ENCODE data around the gene CREB5. TPM values are rescaled to one million over a fixed set of nuclear protein-coding genes. Genes with fewer than 3 reads are reported as not detected.
A peak's percentile ranks its signal among the peaks of the same experiment; 100 is the strongest.

The CREB5 gene
- total and polyA plus RNA-seq, 2 experiments from 2014 or later: 2.4 to 4.4 TPM

DNA sequence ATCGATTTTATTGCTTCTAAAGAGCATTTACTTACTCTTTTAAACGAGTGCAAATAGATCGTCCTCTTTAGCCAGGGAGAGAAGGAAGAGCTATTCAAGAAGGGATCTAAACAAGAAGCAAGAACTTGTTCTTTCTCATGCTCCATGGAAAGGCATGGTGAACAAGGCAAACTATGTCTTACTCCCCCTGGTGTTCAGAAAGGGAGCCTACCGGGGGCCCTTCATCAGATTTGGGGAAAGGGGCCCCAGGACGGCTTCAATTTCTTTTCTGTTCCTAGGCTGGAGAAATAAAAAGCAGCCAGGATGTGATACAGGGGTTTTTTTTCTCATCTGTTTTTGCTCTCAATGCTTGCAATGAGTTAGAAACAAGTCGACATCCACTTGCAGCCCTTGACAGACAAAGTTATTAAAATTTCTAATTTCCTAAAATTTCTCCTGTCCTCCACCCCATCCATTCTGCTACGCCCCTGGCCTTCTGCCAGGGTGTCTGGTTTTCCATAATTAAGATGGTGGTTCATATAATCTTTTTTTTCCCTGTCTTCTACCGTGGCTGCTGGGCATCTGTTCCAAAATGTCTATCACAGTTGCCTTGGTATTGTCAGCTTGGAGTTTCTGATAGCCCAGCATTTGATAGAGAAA is 214.4 kb downstream of the CREB5 start:
- Mint-ChIP-seq H3K36me3 (ENCODE audit: low read depth) (no peaks in the 10 kb centered on the region), H3K4me1 (peaks cover 14% of the 10 kb centered on the region), H3K4me3 (no peak overlapping the region), H3K27ac (0 out of 2 replicates have a peak overlapping the region, but pooled peaks have one; percentile 30), H3K27me3 (ENCODE audit: insufficient read depth, low read depth, poor library complexity) (no peaks in the 10 kb centered on the region), H3K9me3 (no peaks in the 10 kb centered on the region)
- no peaks in the 10 kb centered on the region for H3K79me2 ChIP-seq (replicated peaks; ENCODE audit: insufficient read depth)
- H3K9me2 ChIP-seq (ENCODE audit: insufficient read depth): peaks cover 3% of the 10 kb centered on the region; the same call in 1 of the 2 replicates
- no peak for TF ChIP-seq EZH2phosphoT487 (IDR thresholded peaks at IDR 0.05; ENCODE audit: unreplicated experiment)
- TF ChIP-seq ZNF331 (CRISPR knock-in tag; IDR thresholded peaks at IDR 0.05; ENCODE audit: low read depth): no peak
- no peak for TF ChIP-seq NANOG (IDR thresholded peaks at IDR 0.05; ENCODE audit: borderline replicate concordance)
- TF ChIP-seq, protein P1, sequence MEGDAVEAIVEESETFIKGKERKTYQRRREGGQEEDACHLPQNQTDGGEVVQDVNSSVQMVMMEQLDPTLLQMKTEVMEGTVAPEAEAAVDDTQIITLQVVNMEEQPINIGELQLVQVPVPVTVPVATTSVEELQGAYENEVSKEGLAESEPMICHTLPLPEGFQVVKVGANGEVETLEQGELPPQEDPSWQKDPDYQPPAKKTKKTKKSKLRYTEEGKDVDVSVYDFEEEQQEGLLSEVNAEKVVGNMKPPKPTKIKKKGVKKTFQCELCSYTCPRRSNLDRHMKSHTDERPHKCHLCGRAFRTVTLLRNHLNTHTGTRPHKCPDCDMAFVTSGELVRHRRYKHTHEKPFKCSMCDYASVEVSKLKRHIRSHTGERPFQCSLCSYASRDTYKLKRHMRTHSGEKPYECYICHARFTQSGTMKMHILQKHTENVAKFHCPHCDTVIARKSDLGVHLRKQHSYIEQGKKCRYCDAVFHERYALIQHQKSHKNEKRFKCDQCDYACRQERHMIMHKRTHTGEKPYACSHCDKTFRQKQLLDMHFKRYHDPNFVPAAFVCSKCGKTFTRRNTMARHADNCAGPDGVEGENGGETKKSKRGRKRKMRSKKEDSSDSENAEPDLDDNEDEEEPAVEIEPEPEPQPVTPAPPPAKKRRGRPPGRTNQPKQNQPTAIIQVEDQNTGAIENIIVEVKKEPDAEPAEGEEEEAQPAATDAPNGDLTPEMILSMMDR (conservative IDR thresholded peaks at IDR 0.05; ENCODE audit: low read depth in 2 of 2): peak; percentile 81 to 95
- H3F3A ChIP-seq (replicated peaks; ENCODE audit: low read depth): no peaks in the 10 kb centered on the region
- H3K36me3 ChIP-seq (ENCODE audit: insufficient read depth): no peaks in the 10 kb centered on the region
- peaks cover 14% of the 10 kb centered on the region for H3K4me1 ChIP-seq (ENCODE audit: insufficient read depth)
- H3K27me3 ChIP-seq (ENCODE audit: insufficient read depth): no peaks in the 10 kb centered on the region
- peak; percentile 94 for ATAC-seq
- DNase-seq (ENCODE audit: low spot score): peak; percentile 86
- H2AFZ ChIP-seq: peak overlapping the region; percentile 53; the same call in 1 of the 2 replicates
- no peak overlapping the region for H3K27ac ChIP-seq (ENCODE audit: low read depth)
- no peaks in the 10 kb centered on the region for H4K20me1 ChIP-seq (replicated peaks; ENCODE audit: insufficient read depth)
- H3K4me3 ChIP-seq: no peak overlapping the region
- H3K4me2 ChIP-seq: no peak overlapping the region

DNA sequence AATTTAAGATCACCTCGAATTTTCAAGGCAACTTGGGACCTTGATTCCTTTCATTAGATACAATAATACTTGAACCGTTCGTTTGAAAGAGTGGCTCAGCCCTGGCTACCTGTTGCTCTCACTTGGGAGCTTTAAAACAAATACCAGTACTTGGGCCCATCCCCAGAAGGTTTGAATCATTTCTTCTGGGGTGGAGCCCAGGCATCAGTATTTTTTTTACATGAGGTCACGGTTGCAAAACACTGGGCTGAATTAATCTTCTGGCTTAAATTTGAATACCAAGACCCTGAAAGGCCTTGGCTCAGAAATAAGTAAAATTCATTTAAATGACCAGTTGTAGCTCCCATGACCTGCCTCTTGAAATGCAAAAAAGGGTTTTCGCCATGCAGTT is 214.9 kb downstream of the CREB5 start:
- DNase-seq (ENCODE audit: low spot score) (no peak), ATAC-seq (no peak)
- Histone ChIP-seq H4K20me1 (replicated peaks; ENCODE audit: insufficient read depth) (no peaks in the 10 kb centered on the region), H3K4me1 (ENCODE audit: insufficient read depth) (peaks cover 14% of the 10 kb centered on the region), H3K4me2 (no peak overlapping the region), H3K9me2 (ENCODE audit: insufficient read depth) (peaks cover 3% of the 10 kb centered on the region; the same call in 1 of the 2 replicates), H3K36me3 (ENCODE audit: insufficient read depth) (no peaks in the 10 kb centered on the region), H3K79me2 (replicated peaks; ENCODE audit: insufficient read depth) (no peaks in the 10 kb centered on the region), H2AFZ (no peak overlapping the region), H3K4me3 (no peak overlapping the region), H3K27me3 (ENCODE audit: insufficient read depth) (no peaks in the 10 kb centered on the region), H3F3A (replicated peaks; ENCODE audit: low read depth) (no peaks in the 10 kb centered on the region), H3K27ac (ENCODE audit: low read depth) (no peak overlapping the region)
- H3K36me3 Mint-ChIP-seq (ENCODE audit: low read depth): no peaks in the 10 kb centered on the region
- H3K4me3 Mint-ChIP-seq: no peak overlapping the region
- H3K27me3 Mint-ChIP-seq (ENCODE audit: insufficient read depth, low read depth, poor library complexity): no peaks in the 10 kb centered on the region
- H3K4me1 Mint-ChIP-seq: peaks cover 15% of the 10 kb centered on the region
- no peaks in the 10 kb centered on the region for H3K9me3 Mint-ChIP-seq
- H3K27ac Mint-ChIP-seq: no peak overlapping the region
- no peak for TF ChIP-seq JUNB (IDR thresholded peaks at IDR 0.05; ENCODE audit: unreplicated experiment)
- no peak for TF ChIP-seq EZH2 (IDR thresholded peaks at IDR 0.05; ENCODE audit: low read depth, unreplicated experiment)
- TF ChIP-seq, protein P1 (conservative IDR thresholded peaks at IDR 0.05; ENCODE audit: low read depth in 2 of 2): no peak
- TF ChIP-seq ZNF114 (CRISPR knock-in tag; IDR thresholded peaks at IDR 0.05): no peak
- TF ChIP-seq ZNF331 (CRISPR knock-in tag; IDR thresholded peaks at IDR 0.05; ENCODE audit: low read depth): no peak
- TF ChIP-seq, protein P2, sequence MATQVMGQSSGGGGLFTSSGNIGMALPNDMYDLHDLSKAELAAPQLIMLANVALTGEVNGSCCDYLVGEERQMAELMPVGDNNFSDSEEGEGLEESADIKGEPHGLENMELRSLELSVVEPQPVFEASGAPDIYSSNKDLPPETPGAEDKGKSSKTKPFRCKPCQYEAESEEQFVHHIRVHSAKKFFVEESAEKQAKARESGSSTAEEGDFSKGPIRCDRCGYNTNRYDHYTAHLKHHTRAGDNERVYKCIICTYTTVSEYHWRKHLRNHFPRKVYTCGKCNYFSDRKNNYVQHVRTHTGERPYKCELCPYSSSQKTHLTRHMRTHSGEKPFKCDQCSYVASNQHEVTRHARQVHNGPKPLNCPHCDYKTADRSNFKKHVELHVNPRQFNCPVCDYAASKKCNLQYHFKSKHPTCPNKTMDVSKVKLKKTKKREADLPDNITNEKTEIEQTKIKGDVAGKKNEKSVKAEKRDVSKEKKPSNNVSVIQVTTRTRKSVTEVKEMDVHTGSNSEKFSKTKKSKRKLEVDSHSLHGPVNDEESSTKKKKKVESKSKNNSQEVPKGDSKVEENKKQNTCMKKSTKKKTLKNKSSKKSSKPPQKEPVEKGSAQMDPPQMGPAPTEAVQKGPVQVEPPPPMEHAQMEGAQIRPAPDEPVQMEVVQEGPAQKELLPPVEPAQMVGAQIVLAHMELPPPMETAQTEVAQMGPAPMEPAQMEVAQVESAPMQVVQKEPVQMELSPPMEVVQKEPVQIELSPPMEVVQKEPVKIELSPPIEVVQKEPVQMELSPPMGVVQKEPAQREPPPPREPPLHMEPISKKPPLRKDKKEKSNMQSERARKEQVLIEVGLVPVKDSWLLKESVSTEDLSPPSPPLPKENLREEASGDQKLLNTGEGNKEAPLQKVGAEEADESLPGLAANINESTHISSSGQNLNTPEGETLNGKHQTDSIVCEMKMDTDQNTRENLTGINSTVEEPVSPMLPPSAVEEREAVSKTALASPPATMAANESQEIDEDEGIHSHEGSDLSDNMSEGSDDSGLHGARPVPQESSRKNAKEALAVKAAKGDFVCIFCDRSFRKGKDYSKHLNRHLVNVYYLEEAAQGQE (IDR thresholded peaks at IDR 0.05; ENCODE audit: unreplicated experiment): no peak
- no peak for TF ChIP-seq EZH2phosphoT487 (IDR thresholded peaks at IDR 0.05; ENCODE audit: unreplicated experiment)
- no peak for TF ChIP-seq POLR2AphosphoS5 (IDR thresholded peaks at IDR 0.05; ENCODE audit: low read depth)
- TF ChIP-seq NANOG (IDR thresholded peaks at IDR 0.05; ENCODE audit: borderline replicate concordance): no peak
- no peak for TF ChIP-seq CREB1 (CRISPR knock-in tag; IDR thresholded peaks at IDR 0.05; ENCODE audit: low read depth)
- TF ChIP-seq, protein P3, sequence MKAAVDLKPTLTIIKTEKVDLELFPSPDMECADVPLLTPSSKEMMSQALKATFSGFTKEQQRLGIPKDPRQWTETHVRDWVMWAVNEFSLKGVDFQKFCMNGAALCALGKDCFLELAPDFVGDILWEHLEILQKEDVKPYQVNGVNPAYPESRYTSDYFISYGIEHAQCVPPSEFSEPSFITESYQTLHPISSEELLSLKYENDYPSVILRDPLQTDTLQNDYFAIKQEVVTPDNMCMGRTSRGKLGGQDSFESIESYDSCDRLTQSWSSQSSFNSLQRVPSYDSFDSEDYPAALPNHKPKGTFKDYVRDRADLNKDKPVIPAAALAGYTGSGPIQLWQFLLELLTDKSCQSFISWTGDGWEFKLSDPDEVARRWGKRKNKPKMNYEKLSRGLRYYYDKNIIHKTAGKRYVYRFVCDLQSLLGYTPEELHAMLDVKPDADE (IDR thresholded peaks at IDR 0.05): no peak
